CD4-positive, alpha-beta T cell treated with Interleukin-12 subunit alpha and Interleukin-12 subunit beta, for 1 hour (primary cell): Measurements from ENCODE around the gene RPS27A.
"Not testable (repeated sequence)": the region's sequence is repeated elsewhere in the genome, so short reads cannot be mapped to it uniquely, and the experiment has no call there.

ENCODE experiments used
- DNase-seq: peaks from one replicate; pipeline ENCODE4 v3.0.0-alpha.2; 2020

Gene RPS27A

GRCh38 chr2:55239656-55240222 lies 7.3 kb downstream of the RPS27A start:
- DNase-seq: no peak

- DNase-seq: not testable (repeated sequence)
These were observed 9.1 kb downstream of the RPS27A start for GRCh38 chr2:55241582-55241981.

- DNase-seq: no peak
These were observed 10.1 kb downstream of the RPS27A start for GRCh38 chr2:55242617-55243016.

GRCh38 chr2:55245411-55245810 lies 12.9 kb downstream of the RPS27A start:
- no peak for DNase-seq

- DNase-seq: no peak
These were observed 14.5 kb downstream of the RPS27A start for GRCh38 chr2:55247025-55247424.

- no peak for DNase-seq
These were observed 20.3 kb downstream of the RPS27A start for GRCh38 chr2:55252832-55253231.

- DNase-seq: not testable (repeated sequence)
These were observed 27.1 kb downstream of the RPS27A start for GRCh38 chr2:55259586-55259985.

- DNase-seq: no peak
These were observed 35.9 kb downstream of the RPS27A start for GRCh38 chr2:55268288-55268906.

GRCh38 chr2:55268907-55269644 lies 36.6 kb downstream of the RPS27A start, which contains the start of gene MTIF2:
Gene MTIF2 (minus strand): TSS chr2:55269231. CDS start chr2:55263858, 5,373 bp downstream.
- DNase-seq: peak; percentile 91

GRCh38 chr2:55269645-55269990 lies 37.1 kb downstream of the RPS27A start:
- peak; percentile 7 for DNase-seq

GRCh38 chr2:55274346-55274745 lies 41.9 kb downstream of the RPS27A start:
- not testable (repeated sequence) for DNase-seq

- DNase-seq: no peak
These were observed 44.8 kb downstream of the RPS27A start for GRCh38 chr2:55277310-55277709.

- DNase-seq: not testable (repeated sequence)
These were observed 46.8 kb downstream of the RPS27A start for GRCh38 chr2:55279214-55279835.

- not testable (repeated sequence) for DNase-seq
These were observed 47.5 kb downstream of the RPS27A start for GRCh38 chr2:55279859-55280424.

- not testable (repeated sequence) for DNase-seq
These were observed 48.5 kb downstream of the RPS27A start for GRCh38 chr2:55280851-55281546.

GRCh38 chr2:55282110-55282917 lies 49.8 kb downstream of the RPS27A start:
- peak; percentile 89 for DNase-seq

- no peak for DNase-seq
These were observed 50.6 kb downstream of the RPS27A start for GRCh38 chr2:55283083-55283482.
